RWPE2 (cell line): ENCODE data around the gene NT5M.

Experiments
- ATAC-seq: fragments of 200-7000 bp; cut with Tn5 transposase; 3 replicates; pipeline ENCODE4 v1.9.1; 2021; ENCODE audit warnings: low read depth
- DNase-seq: peaks from one replicate; pipeline ENCODE4 v3.0.0-alpha.2; 2020; ENCODE audit warnings: low spot score
- H3K27ac ChIP-seq: fragments of 450-650 bp; 2 replicates; pipeline ENCODE4 v1.5.1; 2017; ENCODE audit warnings: mild to moderate bottlenecking; ENCODE audit not compliant: poor library complexity, severe bottlenecking
- H3K27me3 ChIP-seq: fragments of 250-450 bp; sonication (Bioruptor Pico); 2 replicates; pipeline ENCODE4 v1.5.1; 2021; ENCODE audit warnings: mild to moderate bottlenecking, moderate library complexity; ENCODE audit not compliant: insufficient read depth, poor library complexity, severe bottlenecking
- H3K36me3 ChIP-seq: fragments of 250-450 bp; sonication (Bioruptor Pico); 2 replicates; pipeline ENCODE4 v1.5.1; 2020; ENCODE audit warnings: low read depth, mild to moderate bottlenecking, moderate library complexity
- H3K4me1 ChIP-seq: fragments of 250-450 bp; sonication (Bioruptor Pico); 2 replicates; pipeline ENCODE4 v1.5.1; 2021; ENCODE audit warnings: mild to moderate bottlenecking, moderate library complexity; ENCODE audit not compliant: insufficient read depth, poor library complexity, severe bottlenecking
- H3K4me3 ChIP-seq: fragments of 250-450 bp; sonication (Bioruptor Pico); 2 replicates; pipeline ENCODE4 v1.5.1; 2021; ENCODE audit warnings: mild to moderate bottlenecking, moderate library complexity; ENCODE audit not compliant: severe bottlenecking
- H3K9me3 ChIP-seq: fragments of 250-450 bp; sonication (Bioruptor Pico); 2 replicates; pipeline ENCODE4 v1.5.1; 2021; ENCODE audit warnings: mild to moderate bottlenecking, moderate library complexity; ENCODE audit not compliant: severe bottlenecking
- TF ChIP-seq, protein P1 (sequence below): fragments of 450-650 bp; IDR thresholded peaks from one replicate; pipeline ENCODE4 v1.5.1; 2017; ENCODE audit warnings: mild to moderate bottlenecking, moderate library complexity; ENCODE audit not compliant: poor library complexity, severe bottlenecking

Gene NT5M

DNA sequence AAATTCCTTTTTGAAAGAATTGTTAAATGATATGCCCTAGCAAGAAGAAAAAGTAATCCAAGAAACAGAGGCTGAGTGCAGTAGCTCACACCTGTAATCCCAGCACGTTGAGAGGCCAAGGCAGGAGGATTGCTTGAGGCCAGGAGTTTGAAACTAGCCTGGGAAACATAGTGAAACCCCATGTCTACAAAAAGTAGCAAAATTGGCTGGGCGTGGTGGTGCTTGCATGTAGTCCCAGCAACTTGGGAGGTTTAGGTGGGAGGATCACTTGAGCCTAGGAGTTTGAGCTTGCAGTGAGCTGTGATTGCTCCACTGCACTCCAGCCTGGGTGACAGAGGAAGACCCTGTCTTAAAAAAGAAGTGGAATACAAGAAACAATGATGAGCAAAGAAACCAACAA, 56.1 kb downstream of the NT5M start:
- H3K4me3 ChIP-seq: no peak overlapping the region
- no peaks in the 10 kb centered on the region for H3K27me3 ChIP-seq
- no peaks in the 10 kb centered on the region for H3K36me3 ChIP-seq
- no peak for DNase-seq
- peaks cover 4% of the 10 kb centered on the region for H3K9me3 ChIP-seq
- no peak overlapping the region for H3K27ac ChIP-seq
- TF ChIP-seq, protein P1, sequence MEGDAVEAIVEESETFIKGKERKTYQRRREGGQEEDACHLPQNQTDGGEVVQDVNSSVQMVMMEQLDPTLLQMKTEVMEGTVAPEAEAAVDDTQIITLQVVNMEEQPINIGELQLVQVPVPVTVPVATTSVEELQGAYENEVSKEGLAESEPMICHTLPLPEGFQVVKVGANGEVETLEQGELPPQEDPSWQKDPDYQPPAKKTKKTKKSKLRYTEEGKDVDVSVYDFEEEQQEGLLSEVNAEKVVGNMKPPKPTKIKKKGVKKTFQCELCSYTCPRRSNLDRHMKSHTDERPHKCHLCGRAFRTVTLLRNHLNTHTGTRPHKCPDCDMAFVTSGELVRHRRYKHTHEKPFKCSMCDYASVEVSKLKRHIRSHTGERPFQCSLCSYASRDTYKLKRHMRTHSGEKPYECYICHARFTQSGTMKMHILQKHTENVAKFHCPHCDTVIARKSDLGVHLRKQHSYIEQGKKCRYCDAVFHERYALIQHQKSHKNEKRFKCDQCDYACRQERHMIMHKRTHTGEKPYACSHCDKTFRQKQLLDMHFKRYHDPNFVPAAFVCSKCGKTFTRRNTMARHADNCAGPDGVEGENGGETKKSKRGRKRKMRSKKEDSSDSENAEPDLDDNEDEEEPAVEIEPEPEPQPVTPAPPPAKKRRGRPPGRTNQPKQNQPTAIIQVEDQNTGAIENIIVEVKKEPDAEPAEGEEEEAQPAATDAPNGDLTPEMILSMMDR: no peak
- no peaks in the 10 kb centered on the region for H3K4me1 ChIP-seq
- no peak for ATAC-seq

DNA sequence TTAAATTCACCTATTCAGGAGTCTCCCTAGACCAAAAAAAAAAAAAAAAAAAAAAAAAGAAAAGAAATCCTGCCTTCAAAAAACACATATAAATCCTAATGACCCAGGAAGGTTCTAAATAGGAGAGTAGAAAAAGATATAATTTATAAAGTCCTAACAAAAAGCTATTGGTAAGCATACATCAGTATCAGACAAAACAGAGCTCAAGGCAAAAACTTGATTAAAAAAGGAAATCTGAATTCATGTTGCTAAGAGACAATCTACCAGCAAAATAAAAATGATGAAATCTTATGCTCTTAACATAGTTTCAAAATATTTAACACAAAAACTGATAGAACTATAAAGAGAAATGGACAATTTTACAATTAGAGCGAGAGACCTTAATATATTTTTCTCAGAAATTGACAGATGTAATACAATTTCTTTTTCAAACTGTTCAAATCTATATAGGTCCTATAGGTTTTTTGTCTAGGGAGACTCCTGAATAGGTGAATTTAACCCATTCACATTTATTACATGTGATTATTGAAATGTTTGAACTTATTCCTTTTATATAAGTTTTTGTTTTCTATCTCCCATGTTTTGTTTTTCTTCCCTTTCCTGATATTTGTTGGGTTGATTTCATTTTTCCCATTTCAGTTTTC, 57.0 kb downstream of the NT5M start:
- no peaks in the 10 kb centered on the region for H3K36me3 ChIP-seq
- no peaks in the 10 kb centered on the region for H3K4me1 ChIP-seq
- H3K27ac ChIP-seq: no peak overlapping the region
- H3K27me3 ChIP-seq: no peaks in the 10 kb centered on the region
- ATAC-seq (no peak), DNase-seq (no peak)
- H3K4me3 ChIP-seq: no peak overlapping the region
- TF ChIP-seq, protein P1: no peak
- H3K9me3 ChIP-seq: peaks cover 4% of the 10 kb centered on the region

DNA sequence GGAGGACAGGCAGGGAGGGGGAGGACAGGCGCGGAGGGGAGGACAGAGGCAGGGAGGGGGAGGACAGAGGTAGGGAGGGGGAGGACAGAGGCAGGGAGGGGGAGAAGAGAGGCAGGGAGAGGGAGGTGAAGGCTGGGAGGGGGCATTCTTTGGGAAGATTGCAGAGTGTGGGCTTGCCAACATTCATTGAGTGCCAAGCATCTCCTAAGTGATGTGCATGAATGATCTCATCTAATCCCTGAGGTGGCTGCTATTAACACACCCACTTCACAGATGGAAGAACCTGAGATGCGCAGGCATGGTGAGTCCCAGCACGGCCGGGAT, 58.3 kb downstream of the NT5M start:
- no peaks in the 10 kb centered on the region for H3K4me1 ChIP-seq
- H3K27me3 ChIP-seq: no peaks in the 10 kb centered on the region
- DNase-seq (peak; percentile 12), ATAC-seq (no peak)
- TF ChIP-seq, protein P1: no peak
- H3K9me3 ChIP-seq: peaks cover 4% of the 10 kb centered on the region
- no peaks in the 10 kb centered on the region for H3K36me3 ChIP-seq
- no peak overlapping the region for H3K4me3 ChIP-seq
- no peak overlapping the region for H3K27ac ChIP-seq

DNA sequence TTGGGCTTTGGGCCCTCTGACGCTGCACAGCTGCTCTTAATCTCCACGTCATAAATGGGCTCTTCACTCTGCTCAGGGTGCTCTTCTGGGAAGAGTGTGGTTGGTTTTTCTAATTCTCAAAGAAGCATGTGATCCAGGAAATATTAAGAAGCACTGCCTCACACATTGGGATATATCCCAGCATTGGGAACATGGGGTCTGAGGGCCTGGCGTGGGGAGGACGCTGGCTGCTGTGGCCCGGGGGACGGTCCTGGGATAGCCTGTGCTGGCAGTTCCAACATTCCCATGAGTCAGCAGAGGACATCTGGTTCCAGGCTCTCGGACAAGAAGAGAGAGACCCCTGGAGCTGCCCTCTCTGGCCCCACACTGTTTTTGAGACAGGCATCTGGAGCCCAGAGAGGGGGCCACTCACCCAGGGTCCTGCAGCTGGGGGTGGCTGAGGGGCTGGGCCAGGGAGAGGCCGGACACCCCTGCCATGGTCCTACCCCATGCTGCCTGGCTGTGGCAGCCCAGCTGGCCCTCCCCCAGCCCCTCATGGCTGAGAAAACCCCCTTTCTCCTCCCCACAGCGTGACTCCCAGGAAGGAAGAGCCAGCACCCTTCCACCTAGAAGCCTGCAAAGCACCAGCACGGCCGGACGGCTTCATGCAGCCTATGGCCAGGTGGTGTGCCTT, 58.8 kb downstream of the NT5M start:
- DNase-seq (peak; percentile 29), ATAC-seq (no peak)
- no peaks in the 10 kb centered on the region for H3K4me1 ChIP-seq
- H3K9me3 ChIP-seq: peaks cover 4% of the 10 kb centered on the region
- no peak overlapping the region for H3K27ac ChIP-seq
- no peak overlapping the region for H3K4me3 ChIP-seq
- no peaks in the 10 kb centered on the region for H3K27me3 ChIP-seq
- H3K36me3 ChIP-seq: no peaks in the 10 kb centered on the region
- TF ChIP-seq, protein P1: no peak

DNA sequence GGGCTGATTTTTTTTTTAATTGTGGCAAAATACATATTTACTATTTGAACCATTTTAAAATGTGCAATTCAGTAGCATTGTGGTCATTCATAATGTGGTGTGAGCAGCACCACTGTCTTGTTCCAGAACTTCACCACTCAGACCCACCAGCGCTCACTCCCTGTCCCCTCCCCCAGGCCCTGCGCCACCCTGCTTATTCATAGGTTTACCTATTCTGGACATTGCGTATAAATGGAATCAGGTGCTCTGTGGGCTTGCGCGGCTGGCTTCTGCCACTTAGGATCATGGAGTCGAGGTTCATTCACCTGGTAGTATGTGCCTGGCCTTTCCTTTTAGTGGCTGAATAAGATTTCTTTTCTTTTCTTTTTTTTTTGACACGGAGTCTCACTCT, 59.4 kb downstream of the NT5M start:
- TF ChIP-seq, protein P1: no peak
- Histone ChIP-seq H3K27ac (no peak overlapping the region), H3K4me3 (no peak overlapping the region), H3K4me1 (no peaks in the 10 kb centered on the region), H3K36me3 (no peaks in the 10 kb centered on the region), H3K9me3 (peaks cover 4% of the 10 kb centered on the region), H3K27me3 (no peaks in the 10 kb centered on the region)
- DNase-seq (peak; percentile 42), ATAC-seq (no peak)
